AG09309 (cell line): ENCODE data around the gene FAM107B.

ENCODE experiments used
- DNase-seq: peaks from one replicate; pipeline ENCODE4 v3.0.0-alpha.2; 2010; ENCODE audit warnings: low read depth
- H3K4me3 ChIP-seq: 2 replicates; pipeline ENCODE4 v1.5.1; 2011; ENCODE audit warnings: mild to moderate bottlenecking, low read depth, low read length, moderate library complexity; ENCODE audit not compliant: control insufficient read depth
- CTCF ChIP-seq: IDR thresholded peaks from 2 replicates; pipeline ENCODE4 v1.5.1; 2011; ENCODE audit warnings: mild to moderate bottlenecking, low read depth, low read length, inconsistent platforms; ENCODE audit not compliant: insufficient read depth, control insufficient read depth; ENCODE audit errors: missing control alignments

Gene FAM107B

GRCh38 chr10:14774797-14775196 is at the start of gene FAM107B:
Gene FAM107B, minus strand, starts transcription at chr10:14774897. Its CDS starts 234 bp downstream, at chr10:14774663.
- no peak for DNase-seq
- H3K4me3 ChIP-seq = no peak within 1 kb of the TSS
- no peak for TF ChIP-seq CTCF

GRCh38 chr10:14823966-14824365 is 49.3 kb upstream of the FAM107B start:
- no peak for TF ChIP-seq CTCF
- H3K4me3 ChIP-seq = no peak overlapping the region
- DNase-seq = no peak

- no peak overlapping the region for H3K4me3 ChIP-seq
- DNase-seq = no peak
- TF ChIP-seq CTCF = peak; percentile 77
Observed at GRCh38 chr10:14822879-14823755, 48.4 kb upstream of the FAM107B start.

GRCh38 chr10:14821635-14822375 is 47.1 kb upstream of the FAM107B start:
- no peak overlapping the region for H3K4me3 ChIP-seq
- no peak for DNase-seq
- TF ChIP-seq CTCF = no peak

GRCh38 chr10:14820775-14821154 is 46.1 kb upstream of the FAM107B start:
- H3K4me3 ChIP-seq = no peak overlapping the region
- DNase-seq = no peak

More at GRCh38 chr10:14820775-14821154, 46.1 kb upstream of the FAM107B start:
- TF ChIP-seq CTCF = no peak
